Head of caudate nucleus (tissue), 42 donors: ENCODE measurements around the gene RNU1-2.
"Not testable (repeated sequence)": the region's sequence is repeated elsewhere in the genome, so short reads cannot be mapped to it uniquely, and the experiment has no call there.

ENCODE experiments used
- DNase-seq, 42 donors: peaks; one replicate each; pipeline versions ENCODE4 v3.0.0 to v3.0.0-alpha.2; 2020 to 2021; ENCODE audit warnings: mixed read lengths in 7 of 42
- intact Hi-C: fragments of 100-400 bp; cut with DNase I; formaldehyde crosslinking; loops from one replicate; pipeline ENCODE4 v1.15.0; 2022

RNU1-2 gene

GRCh38 chr1:16905868-16906702, 10.3 kb downstream of the RNU1-2 start:
- DNase-seq, result peak in 2 of 42 donors; percentile 12 to 17
- intact Hi-C loops, result no loop called here

DNA sequence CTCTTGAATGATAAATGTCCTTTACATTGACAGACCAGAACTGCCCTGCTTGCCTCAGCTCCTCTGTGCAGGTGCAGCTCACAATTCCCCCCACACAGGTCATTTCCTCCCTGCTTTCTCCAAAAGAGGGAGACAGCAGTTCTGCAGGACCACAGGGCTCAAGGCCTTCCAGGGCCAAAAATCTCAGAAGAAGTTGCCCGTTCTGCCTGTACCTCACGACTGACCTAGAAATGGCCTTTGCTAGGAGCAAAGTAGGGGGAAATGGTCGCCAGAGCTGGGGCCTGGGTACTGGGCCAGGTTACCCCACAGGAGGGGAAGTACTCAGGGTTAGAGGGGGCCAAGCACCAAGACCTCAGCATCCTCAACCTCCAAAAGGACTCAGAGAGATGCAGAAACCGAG, 11.1 kb downstream of the RNU1-2 start:
- intact Hi-C loops, result no loop called here
- DNase-seq, result peak in 3 of 42 donors; percentile 5 to 10 (median 9)

DNA sequence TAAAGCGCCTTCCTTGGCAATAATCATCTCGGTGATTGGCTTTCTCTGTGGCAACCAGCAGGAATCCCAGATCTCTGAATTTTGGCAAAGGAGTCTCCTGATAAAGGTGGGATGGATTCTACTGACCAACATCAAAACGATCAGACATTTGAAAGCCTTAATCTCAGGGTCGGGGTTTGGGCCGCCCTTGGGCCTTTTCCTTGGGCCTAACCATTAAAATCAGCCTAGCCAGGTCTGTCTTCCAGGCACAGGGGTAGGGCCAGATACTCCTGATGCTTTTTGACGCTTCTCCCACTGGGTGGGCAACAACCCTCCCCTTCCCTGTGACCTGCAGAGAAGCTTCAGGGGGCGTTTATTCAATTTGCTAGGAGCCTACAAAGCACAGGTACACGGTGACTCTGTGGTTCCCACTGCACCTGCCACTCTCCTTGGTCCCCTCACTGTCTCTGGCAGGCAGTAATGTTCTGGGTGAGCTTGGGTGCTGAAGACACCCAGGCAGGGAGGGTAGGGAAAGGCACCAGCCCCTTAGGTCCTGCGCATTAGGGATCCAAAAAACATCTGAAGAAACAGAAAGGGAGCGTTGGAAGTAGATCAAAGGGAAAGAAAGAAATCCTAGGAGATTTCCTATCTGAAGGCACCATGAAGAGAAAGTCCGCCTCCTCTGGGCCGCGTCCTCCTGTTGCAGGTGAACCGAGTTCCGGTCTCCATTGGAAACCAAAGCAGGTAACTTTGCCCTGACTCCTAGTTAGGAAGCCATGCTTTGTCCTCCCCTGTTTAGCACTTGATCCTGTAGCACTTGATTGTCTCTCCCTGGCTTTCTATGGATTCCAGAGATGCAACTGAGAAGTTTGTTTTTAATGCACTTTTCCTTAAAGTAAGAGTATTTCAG, 12.3 kb downstream of the RNU1-2 start:
- DNase-seq, result peak in 4 of 42 donors; percentile 2 to 26 (median 14)
- intact Hi-C loops, result no loop called here

- peak in 7 of 42 donors; percentile 3 to 45 (median 16) for DNase-seq
- intact Hi-C loops, result loop anchor here (10.0 kb wide), 1 partner anchor 267 kb away; no protein-coding TSS in a partner anchor
Observed at GRCh38 chr1:16911851-16912721, 16.3 kb downstream of the RNU1-2 start.

DNA sequence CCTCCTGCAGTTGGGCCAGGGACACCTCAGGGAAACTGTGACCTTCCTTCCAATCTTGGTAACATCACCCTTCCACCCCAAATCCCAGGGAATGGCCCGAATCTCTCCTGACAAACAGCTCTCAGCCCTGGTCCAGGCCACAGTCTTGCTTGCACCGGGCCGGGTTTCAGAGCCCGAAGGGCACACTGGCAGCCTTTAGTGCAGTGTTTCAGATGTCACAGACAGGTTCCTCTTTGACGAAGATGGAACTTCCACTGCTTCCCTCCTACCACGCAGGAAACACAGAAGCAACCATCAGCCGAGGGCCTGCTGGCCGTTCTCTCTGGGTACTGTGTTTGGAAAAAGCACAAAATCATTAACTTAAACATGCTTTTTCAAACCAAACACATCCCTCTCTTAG, 17.0 kb downstream of the RNU1-2 start:
- DNase-seq, result peak in 7 of 42 donors; percentile 12 to 54 (median 28)

GRCh38 chr1:16913181-16913832, 17.5 kb downstream of the RNU1-2 start:
- intact Hi-C loops, result loop anchor here (10.0 kb wide), 1 partner anchor 269 kb away; no protein-coding TSS in a partner anchor
- DNase-seq, result peak in 8 of 42 donors; percentile 16 to 53 (median 38)

More for the DNA sequence above, 17.0 kb downstream of the RNU1-2 start:
- intact Hi-C loops, result loop anchor here (10.0 kb wide), 1 partner anchor 268 kb away; no protein-coding TSS in a partner anchor

DNA sequence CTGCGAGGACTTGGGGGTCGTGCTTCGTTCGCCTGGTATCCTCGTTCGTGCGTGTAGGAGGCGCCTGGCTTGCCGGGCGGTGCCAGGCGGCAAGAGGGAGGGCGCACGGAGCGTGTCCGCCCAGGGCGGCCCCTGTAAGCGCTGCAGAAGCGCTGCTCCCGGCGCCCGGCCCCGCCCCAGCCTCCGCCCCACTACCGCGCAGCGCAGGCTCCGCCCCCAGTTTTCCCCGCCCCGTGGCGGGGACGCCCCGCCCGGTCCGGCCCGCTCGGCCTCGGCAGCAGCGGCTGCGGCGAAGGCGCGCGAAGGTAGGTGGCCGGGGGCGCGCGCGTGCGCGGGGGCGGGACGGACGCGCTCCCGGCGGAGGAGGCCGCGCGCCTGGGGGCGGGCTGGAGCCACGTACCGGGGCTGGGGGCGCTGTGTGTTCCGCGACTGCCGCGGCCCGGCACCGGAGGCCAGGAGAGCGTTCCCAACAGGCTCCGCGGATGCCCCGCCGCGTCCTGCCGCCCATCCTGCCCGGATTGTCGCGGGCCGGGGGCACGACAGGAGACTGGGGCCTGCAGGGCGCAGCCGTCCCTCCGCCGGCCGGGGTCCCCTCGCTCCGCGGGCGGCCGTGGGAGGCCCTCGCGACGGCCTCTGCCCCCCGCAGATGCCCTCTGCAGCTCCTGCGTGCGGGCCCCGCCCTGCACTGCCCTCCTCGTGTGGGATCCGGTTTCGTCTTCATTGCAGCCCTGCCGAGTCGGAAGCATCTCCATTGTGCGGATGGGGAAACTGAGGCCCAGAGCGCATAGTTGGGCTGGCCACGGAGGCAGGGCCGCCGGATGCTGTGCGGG, 18.3 kb downstream of the RNU1-2 start:
- intact Hi-C loops, result loop anchor here (10.0 kb wide), 1 partner anchor 269 kb away; no protein-coding TSS in a partner anchor
- peak; percentile 83 to 100 (median 98) for DNase-seq

DNA sequence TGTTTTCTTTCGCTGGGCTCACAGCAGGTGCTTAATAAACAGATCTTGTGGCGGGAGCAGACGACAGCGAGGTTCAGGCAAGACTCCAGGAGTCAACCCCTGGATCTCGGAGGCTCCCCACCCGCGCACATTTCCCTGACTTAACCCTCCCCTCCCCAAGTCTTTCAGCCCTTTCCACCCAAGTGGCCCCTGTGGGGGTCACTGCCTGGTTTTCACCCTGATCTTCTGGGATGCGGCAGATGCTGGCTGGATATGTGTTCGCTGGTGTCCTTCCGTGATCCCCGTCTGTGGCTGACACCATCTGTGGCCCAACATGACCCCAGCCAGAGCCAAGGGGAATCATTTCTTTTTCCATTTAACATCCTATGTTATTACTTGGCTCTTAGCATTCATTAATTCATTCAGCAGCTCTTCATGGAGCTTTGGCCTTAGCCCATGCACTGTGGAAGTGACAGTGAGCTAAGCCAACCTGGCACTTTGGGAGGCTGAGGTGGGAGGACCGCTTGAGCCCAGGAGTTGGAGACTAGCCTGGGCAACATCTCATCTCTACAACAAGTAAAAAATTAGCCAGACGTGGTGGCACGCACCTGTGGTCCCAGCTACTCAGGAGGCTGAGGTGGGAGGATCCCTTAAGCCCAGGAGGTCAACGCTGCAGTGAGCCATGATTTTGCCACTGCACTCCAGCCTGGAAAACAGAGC, 19.3 kb downstream of the RNU1-2 start:
- DNase-seq, result peak in 6 of 42 donors; percentile 9 to 49 (median 34)
- intact Hi-C loops, result loop anchor here (10.0 kb wide), 1 partner anchor 270 kb away; no protein-coding TSS in a partner anchor

GRCh38 chr1:16915627-16915973, 19.8 kb downstream of the RNU1-2 start:
- intact Hi-C loops, result loop anchor here (10.0 kb wide), 1 partner anchor 271 kb away; no protein-coding TSS in a partner anchor
- DNase-seq, result peak in 9 of 42 donors; percentile 31 to 73 (median 45)

DNA sequence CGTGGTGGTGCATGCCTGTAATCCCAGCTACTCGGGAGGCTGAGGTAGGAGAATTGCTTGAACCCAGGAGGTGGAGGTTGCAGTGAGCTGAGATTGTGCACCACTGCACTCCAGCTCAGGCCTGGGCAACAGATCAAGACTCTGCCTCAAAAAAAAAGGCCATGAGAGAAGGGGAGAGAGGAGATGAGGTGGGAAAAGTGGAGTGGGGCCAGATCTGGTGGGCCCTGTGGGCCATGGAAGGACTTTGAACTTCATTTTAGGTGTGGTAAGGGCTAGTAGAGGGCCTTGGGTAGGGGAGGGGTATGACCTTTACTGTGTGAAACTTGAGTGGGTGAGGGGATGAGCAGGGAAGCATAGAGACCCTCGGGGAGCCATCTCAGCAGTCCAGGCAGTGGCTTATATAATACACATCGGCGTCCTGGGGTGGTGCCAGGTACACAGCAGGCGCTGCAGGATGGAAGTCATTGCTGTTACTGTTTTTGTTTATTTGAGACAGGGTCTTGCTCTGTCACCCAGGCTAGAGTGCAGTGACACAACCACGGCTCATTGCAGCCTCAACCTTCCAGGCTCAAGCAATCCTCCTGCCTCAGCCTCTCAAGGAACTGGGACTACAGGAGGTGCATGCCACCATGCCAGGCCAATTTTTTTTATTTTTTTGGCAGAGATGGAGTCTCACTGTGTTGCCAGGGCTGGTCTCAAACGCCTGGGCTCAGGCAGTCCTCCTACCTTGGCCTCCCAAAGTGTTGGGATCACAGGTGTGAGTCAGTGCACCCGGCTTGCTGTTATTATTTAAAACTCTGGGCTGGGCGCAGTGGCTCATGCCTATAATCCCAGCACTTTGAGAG, 20.5 kb downstream of the RNU1-2 start:
- intact Hi-C loops, result loop anchor here (10.0 kb wide), 1 partner anchor 271 kb away; no protein-coding TSS in a partner anchor
- peak in 1 of 42 donors; percentile 23 for DNase-seq

DNA sequence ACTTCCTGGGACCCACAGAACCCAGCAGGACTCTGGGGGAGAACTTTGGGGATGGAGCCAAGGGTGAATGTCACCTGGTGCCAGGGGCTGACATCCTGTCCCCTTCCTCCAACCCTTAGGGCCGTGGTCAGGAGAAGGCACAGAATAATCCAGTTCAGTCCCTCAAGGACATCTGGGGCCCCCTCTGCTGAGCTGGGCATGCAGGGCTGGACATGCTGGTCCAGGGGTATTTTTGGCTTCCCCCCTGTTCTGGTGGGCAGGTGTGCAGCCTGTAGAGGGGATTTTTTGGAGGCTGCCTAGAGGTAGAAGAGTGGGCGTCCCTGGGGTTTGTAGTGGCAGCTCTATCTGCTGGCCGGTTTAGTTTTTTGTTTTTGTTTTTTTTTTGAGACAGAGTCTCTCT, 22.6 kb downstream of the RNU1-2 start:
- intact Hi-C loops, result loop anchor here (10.0 kb wide), 1 partner anchor 274 kb away; no protein-coding TSS in a partner anchor
- no peak for DNase-seq

DNA sequence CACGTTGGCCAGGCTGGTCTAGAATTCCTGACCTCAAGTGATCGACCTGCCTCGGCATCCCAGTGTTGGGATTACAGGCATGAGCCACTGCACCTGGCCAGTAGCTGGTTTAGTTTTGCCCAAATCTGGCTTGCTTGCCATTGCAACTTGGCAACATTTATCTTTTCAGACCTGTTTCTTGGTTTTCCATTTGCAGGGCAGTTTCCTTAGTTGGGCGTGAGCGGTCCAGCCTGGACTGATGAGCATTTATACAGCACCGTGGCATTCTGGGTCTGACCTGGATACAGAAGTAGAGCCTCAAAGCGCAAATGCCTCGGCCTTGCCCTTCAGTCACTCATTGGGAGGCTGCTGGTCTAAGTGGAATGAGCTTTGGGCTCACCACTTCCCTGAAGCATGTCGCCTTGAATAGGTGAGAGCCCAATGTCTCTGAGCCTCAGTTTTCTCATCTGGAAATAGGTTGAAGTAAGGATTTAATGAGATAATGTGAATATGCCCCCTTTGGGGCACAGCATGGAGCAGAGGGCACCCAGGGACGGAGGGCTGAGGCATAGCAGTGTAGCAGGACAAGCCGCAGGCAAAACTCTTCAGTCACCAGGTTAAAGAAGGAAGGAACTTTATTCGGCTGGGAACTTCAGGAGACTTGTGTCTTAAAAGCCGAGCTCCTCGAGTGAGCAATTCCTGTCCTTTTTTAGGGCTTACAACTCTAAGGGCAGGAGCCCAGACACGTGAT, 23.3 kb downstream of the RNU1-2 start:
- not testable (repeated sequence) for DNase-seq
- intact Hi-C loops, result loop anchor here (10.0 kb wide), 1 partner anchor 274 kb away; no protein-coding TSS in a partner anchor

DNA sequence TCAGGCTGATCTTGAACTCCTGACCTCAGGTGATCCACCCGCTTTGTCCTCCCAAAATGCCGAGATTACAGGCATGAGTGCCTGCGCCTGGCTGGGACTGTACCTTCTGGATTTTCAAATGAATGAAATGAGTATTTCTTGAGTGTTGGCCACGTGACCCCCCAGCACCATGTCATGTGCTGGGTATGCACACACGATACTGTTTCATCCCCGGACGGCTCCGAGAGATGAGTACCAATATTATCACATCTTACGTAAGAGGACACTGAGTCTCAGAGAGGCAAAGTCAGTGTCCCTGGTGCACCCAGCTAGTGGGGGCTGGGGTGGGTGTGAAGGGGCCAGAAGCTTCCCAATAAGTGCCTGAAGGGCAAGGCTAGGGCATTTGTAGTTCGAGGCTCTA, 25.2 kb downstream of the RNU1-2 start:
- DNase-seq, result no peak
- intact Hi-C loops, result no loop called here

DNA sequence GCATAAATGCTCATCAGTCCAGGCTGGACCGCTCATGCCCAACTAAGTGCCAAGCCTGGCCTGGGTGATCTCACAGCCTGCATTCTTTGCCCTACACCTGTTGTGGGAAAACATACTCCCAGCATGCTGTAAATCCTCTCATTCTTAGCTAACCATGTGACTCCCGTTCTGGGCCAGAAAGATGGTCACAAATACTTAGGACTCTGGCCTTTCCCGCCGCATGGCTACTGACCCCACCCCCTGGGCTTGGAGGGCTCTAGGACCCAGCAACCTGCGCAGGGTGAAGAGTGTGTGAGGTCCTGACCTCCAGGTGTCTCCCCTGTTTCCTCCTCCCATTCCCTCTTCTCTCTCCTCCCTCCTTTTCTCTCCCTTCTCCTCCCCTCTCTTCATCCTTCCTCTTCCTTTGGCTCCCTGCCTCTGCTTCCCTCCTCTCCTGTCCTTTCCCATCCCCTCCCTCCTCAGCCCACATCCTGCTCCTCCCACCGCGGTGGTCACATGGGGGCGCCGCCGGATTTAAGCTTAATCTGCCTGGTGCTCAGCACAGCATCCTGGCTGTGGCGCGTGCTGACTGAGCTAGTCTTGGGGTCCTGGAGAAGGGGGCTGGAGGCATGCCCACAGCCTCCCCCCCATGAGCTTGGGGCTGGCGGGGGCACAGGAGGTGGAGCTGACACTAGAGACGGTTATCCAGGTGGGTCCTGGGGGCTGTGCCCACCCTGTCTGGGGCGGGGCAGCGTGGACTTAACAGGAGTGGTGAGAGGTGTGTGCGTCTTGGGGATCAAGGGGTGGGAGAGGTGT, 25.8 kb downstream of the RNU1-2 start, which contains the start of gene CROCC:
Gene CROCC, plus strand, starts transcription at position 541 of the 795 bp plus-strand sequence. Its CDS starts 88 bp downstream, at position 629.
- peak in 29 of 42 donors; percentile 16 to 76 (median 52) for DNase-seq
- intact Hi-C loops, result no loop called here
